HepG2 (cell line): ENCODE results near the gene SLC16A7. TPM values are rescaled to one million over a fixed set of nuclear protein-coding genes. Genes with fewer than 3 reads are reported as not detected.

Source experiments
- ATAC-seq: fragments of 200-7000 bp; cut with Tn5 transposase; 3 replicates; pipeline ENCODE4 v1.9.1; 2020; ENCODE audit warnings: mild to moderate bottlenecking, moderate library complexity
- BruUV-seq: library from RNA; stranded (reverse); fragments of 400-500 nt; replicated peaks from 2 replicates; lab custom pipeline; 2021; lab: Mats Ljungman, UMichigan
- CTCF ChIA-PET: fragments of 300-600 bp; formaldehyde crosslinking; extraction: SDS; loops from one replicate; lab custom pipeline; 2021; ENCODE audit warnings: low total read pairs, inconsistent platforms, low intra/inter-chr PET ratio; lab: Yijun Ruan, JAX
- POLR2A ChIA-PET: fragments of 350-600 bp; sonication (Branson Sonifier 250); formaldehyde crosslinking; loops from one replicate; lab custom pipeline; 2020; ENCODE audit warnings: antibody characterized with exemption, inconsistent platforms; lab: Yijun Ruan, JAX
- DNase-seq: peaks from one replicate; pipeline ENCODE4 v3.0.0-alpha.2; 2015; ENCODE audit warnings: low spot score
- FAIRE-seq: peaks from 3 replicates; lab custom pipeline; 2011; peaks lifted over from hg19 to GRCh38; lab: Jason Lieb, UNC
- H2AFZ ChIP-seq: one replicate; pipeline ENCODE4 v1.6.1; 2011; ENCODE audit warnings: low read length, inconsistent platforms
- H3K27ac ChIP-seq: fragments of 300-600 bp; 3 replicates; pipeline ENCODE4 v1.8.0; 2011; ENCODE audit warnings: mixed run types, mild to moderate bottlenecking, mixed read lengths, low read length, inconsistent platforms; ENCODE audit not compliant: insufficient read depth; ENCODE audit errors: extremely low read length
- H3K27me3 ChIP-seq, 2 experiments: fragments of 200-600 bp in 1 of 2; 2 replicates in 1 of 2; 3 replicates in 1 of 2; pipeline versions ENCODE4 v1.6.0 to v1.8.0; 2011; ENCODE audit warnings: low read length in 2 of 2, mild to moderate bottlenecking in 2 of 2, moderate library complexity in 2 of 2, inconsistent platforms in 1 of 2; ENCODE audit not compliant: insufficient read depth in 2 of 2, control insufficient read depth in 1 of 2
- H3K36me3 ChIP-seq, 2 experiments: fragments of 200-600 bp in 1 of 2; replicated peaks in 1 of 2; 2 replicates in 1 of 2; 3 replicates in 1 of 2; pipeline versions ENCODE4 v1.5.1 to v1.8.0; 2011; ENCODE audit warnings: low read length in 2 of 2, inconsistent platforms in 1 of 2; ENCODE audit not compliant: insufficient read depth in 2 of 2, control insufficient read depth in 1 of 2
- H3K4me1 ChIP-seq: 2 replicates; pipeline ENCODE4 v1.5.1; 2012; ENCODE audit warnings: low read length, inconsistent platforms; ENCODE audit not compliant: insufficient read depth
- H3K4me2 ChIP-seq: 2 replicates; pipeline ENCODE4 v1.6.0; 2011; ENCODE audit warnings: low read depth, low read length, inconsistent platforms
- H3K4me3 ChIP-seq, 3 experiments: fragments of 200-600 bp in 1 of 3; sonication (generic), shearing (Covaris generic) in 1 of 3; replicated peaks in 1 of 3; 2 replicates each; pipeline ENCODE4 v1.5.1; 2011 to 2016; ENCODE audit warnings: low read length in 3 of 3, inconsistent platforms in 2 of 3, low read depth in 2 of 3, mild to moderate bottlenecking in 2 of 3, control low read depth in 1 of 3, mixed read lengths in 1 of 3; ENCODE audit not compliant: insufficient read depth in 1 of 3
- H3K79me2 ChIP-seq: one replicate; pipeline ENCODE4 v1.6.1; 2011; ENCODE audit warnings: low read length, inconsistent platforms; ENCODE audit not compliant: insufficient read depth
- H3K9ac ChIP-seq: 2 replicates; pipeline ENCODE4 v1.6.0; 2011; ENCODE audit warnings: mild to moderate bottlenecking, low read depth, low read length, inconsistent platforms; ENCODE audit not compliant: insufficient read depth
- H3K9me3 ChIP-seq: 2 replicates; pipeline ENCODE4 v1.5.1; 2012; ENCODE audit warnings: mild to moderate bottlenecking, low read length
- H4K20me1 ChIP-seq: 2 replicates; pipeline ENCODE4 v1.6.0; 2011; ENCODE audit warnings: inconsistent platforms, mild to moderate bottlenecking, low read length, moderate library complexity; ENCODE audit not compliant: insufficient read depth
- CHD2 ChIP-seq: IDR thresholded peaks from 2 replicates; pipeline ENCODE4 v1.6.1; 2011; ENCODE audit warnings: low read depth, low read length, improper control_type of control experiment
- FOXM1 ChIP-seq: sonication (generic); formaldehyde crosslinking; IDR thresholded peaks from 2 replicates; pipeline ENCODE4 v1.5.0; 2020; ENCODE audit warnings: missing genetic modification reagents
- HMGXB3 ChIP-seq: sonication (generic); formaldehyde crosslinking; IDR thresholded peaks from 2 replicates; pipeline ENCODE4 v1.4.0; 2020; ENCODE audit warnings: missing genetic modification reagents, borderline replicate concordance
- KAT8 ChIP-seq: IDR thresholded peaks from 2 replicates; pipeline ENCODE4 v1.6.1; 2016; ENCODE audit warnings: missing genetic modification reagents, missing compliant biosample characterization
- KDM5B ChIP-seq: sonication (generic); formaldehyde crosslinking; IDR thresholded peaks from 2 replicates; pipeline ENCODE4 v1.4.0; 2020; ENCODE audit warnings: missing genetic modification reagents, mild to moderate bottlenecking, borderline replicate concordance
- KLF12 ChIP-seq: sonication (generic); formaldehyde crosslinking; IDR thresholded peaks from 2 replicates; pipeline ENCODE4 v1.4.0; 2020; ENCODE audit warnings: missing genetic modification reagents, borderline replicate concordance
- RARA ChIP-seq: IDR thresholded peaks from 2 replicates; pipeline ENCODE4 v1.6.1; 2016; ENCODE audit warnings: missing genetic modification reagents, missing compliant biosample characterization
- REPIN1 ChIP-seq: sonication (generic); formaldehyde crosslinking; IDR thresholded peaks from 2 replicates; pipeline ENCODE4 v1.8.0; 2022; ENCODE audit warnings: missing genetic modification reagents, low read depth, mild to moderate bottlenecking, borderline replicate concordance
- TBX2 ChIP-seq: sonication (generic); formaldehyde crosslinking; IDR thresholded peaks from 2 replicates; pipeline ENCODE4 v1.5.0; 2020; ENCODE audit warnings: missing genetic modification reagents, mild to moderate bottlenecking, borderline replicate concordance
- TRIM22 ChIP-seq: fragments of 450-650 bp; IDR thresholded peaks from 2 replicates; pipeline ENCODE4 v1.6.1; 2017
- ZNF646 ChIP-seq: sonication (generic); formaldehyde crosslinking; IDR thresholded peaks from 2 replicates; pipeline ENCODE4 v1.9.0; 2021; ENCODE audit warnings: mild to moderate bottlenecking, missing genetic modification reagents
- WGBS: methylation state at CpG from one replicate; pipeline ENCODE4 v1.1.6; 2017; ENCODE audit warnings: low lambda C conversion rate; 5-methylcytosine and 5-hydroxymethylcytosine counted together
- in situ Hi-C: cut with HindIII; loops from 2 replicates; pipeline ENCODE4 v1.10.0; 2017; ENCODE audit warnings: low pct_unique_long_range_greater_than_20kb; ENCODE audit not compliant: extremely low pct_ligation_motif_present
- intact Hi-C: fragments of 100-400 bp; cut with micrococcal nuclease; formaldehyde crosslinking; loops from one replicate; pipeline ENCODE4 v1.10.0; 2022; ENCODE audit not compliant: unreplicated experiment
- polyA plus RNA-seq, 8 experiments: library from polyadenylated mRNA; depleted of rRNA in 3 of 8; stranded (reverse) in 7 of 8; unstranded in 1 of 8; fragments of >200 nt; fragmentation: Illumina TruSeq in 4 of 8; extraction: Trizol in 4 of 8; gene quantifications; 2 replicates each; pipeline versions ENCODE4 v1.2.1 to v1.2.3, GENCODE V29; 2011 to 2016; ENCODE audit warnings: low read depth in 4 of 8, missing spikeins in 1 of 8, mixed read lengths in 1 of 8; ENCODE audit not compliant: insufficient read depth in 1 of 8
- total RNA-seq, 5 experiments: library from RNA; depleted of rRNA; stranded (reverse); fragments of >200 nt; fragmentation: Illumina TruSeq; extraction: Trizol; gene quantifications; 2 replicates each; pipeline ENCODE4 v1.2.3, GENCODE V29; 2016; ENCODE audit warnings: low read depth in 1 of 5

Gene SLC16A7
- total and polyA plus RNA-seq, 2 of the 13 experiments (the other 11 are each of a cell fraction or from before 2014, with no cell fraction given): 1.3 to 1.6 TPM

- in situ Hi-C loops: no loop called here
- TF ChIP-seq TRIM22: no peak
- no peak for TF ChIP-seq REPIN1
- no peak for TF ChIP-seq KAT8
- no peak for TF ChIP-seq KDM5B (CRISPR knock-in tag)
- TF ChIP-seq FOXM1 (CRISPR knock-in tag): no peak
- TF ChIP-seq KLF12 (CRISPR knock-in tag): no peak
- TF ChIP-seq CHD2: no peak
- TF ChIP-seq HMGXB3 (CRISPR knock-in tag): no peak
- no peak for TF ChIP-seq RARA (CRISPR knock-in tag)
- TF ChIP-seq TBX2: no peak
- no peak for TF ChIP-seq ZNF646 (CRISPR knock-in tag)
- TF ChIP-seq, all 625 proteins: peak for 0
- Histone ChIP-seq H3K79me2 (no peaks in the 10 kb centered on the region), H3K27ac (no peak overlapping the region), H3K4me1 (no peaks in the 10 kb centered on the region), H3K9ac (no peak overlapping the region), H2AFZ (no peak overlapping the region), H4K20me1 (no peaks in the 10 kb centered on the region), H3K36me3 (no peaks in the 10 kb centered on the region), H3K9me3 (no peaks in the 10 kb centered on the region), H3K4me3 (no peak overlapping the region), H3K27me3 (no peaks in the 10 kb centered on the region), H3K4me2 (no peak overlapping the region)
- intact Hi-C loops: no loop called here
- 0% methylated on average over 1 of the region's 1 CpG for WGBS
- ATAC-seq (no peak), FAIRE-seq (no peak), DNase-seq (no peak)
- ChIA-PET POLR2A (no interaction called here), CTCF (no interaction called here)
- BruUV-seq: no TSS peak
Measured at GRCh38 chr12:59736786-59737185, 141.0 kb downstream of the SLC16A7 start.
